Measurements from ENCODE around the gene PPDPF. TPM values are rescaled to one million over a fixed set of nuclear protein-coding genes. Genes with fewer than 3 reads are reported as not detected.

PPDPF gene
- total RNA-seq, 1 donor from 2014 or later, result 43.5 TPM

DNA sequence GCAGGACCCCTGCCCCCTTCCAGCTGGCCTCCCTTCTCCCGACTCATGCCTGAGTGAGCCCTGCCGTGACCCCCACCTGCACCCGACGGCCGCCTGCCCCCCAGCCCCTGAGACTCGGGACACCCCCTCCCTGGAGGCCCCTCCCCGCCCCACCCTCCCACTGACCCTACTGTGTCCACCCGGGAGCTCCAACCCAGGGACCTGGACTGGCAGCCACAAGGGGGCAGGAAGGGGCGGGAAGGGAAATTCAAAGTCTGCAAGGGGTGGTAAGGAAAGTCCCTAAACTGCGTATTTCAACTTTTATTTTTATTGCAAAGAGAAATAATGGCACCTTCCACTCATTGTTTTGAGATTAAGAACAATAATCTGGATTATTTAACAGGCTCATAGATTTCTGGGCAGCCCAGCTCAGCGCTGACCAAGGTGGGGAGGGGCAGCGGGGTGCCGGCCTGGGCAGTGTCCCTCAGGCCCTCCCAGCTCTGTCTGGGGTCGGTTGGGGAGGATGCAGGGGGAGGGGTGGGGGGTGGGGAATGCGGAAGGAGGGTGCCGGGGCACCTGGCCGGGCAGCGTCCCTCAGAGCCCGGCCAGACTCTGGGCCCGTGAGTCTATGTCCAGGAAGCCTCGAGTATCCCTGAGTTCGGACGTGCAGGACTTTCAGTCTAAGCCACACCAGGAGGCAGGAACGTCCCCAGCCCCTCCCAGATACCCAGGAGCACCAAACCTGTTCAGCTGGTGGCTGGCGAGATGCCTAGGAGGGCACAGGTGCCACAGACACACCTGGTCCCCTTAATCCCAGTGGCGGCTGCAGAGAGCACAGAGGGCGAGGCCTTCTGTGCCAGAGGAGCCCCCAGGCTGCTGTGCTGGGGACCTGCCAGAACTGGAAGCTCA, 17.9 kb downstream of the PPDPF start:
- DNase-seq, result no peak

GRCh38 chr20:63539092-63539430, 18.5 kb downstream of the PPDPF start:
- DNase-seq, result no peak

DNA sequence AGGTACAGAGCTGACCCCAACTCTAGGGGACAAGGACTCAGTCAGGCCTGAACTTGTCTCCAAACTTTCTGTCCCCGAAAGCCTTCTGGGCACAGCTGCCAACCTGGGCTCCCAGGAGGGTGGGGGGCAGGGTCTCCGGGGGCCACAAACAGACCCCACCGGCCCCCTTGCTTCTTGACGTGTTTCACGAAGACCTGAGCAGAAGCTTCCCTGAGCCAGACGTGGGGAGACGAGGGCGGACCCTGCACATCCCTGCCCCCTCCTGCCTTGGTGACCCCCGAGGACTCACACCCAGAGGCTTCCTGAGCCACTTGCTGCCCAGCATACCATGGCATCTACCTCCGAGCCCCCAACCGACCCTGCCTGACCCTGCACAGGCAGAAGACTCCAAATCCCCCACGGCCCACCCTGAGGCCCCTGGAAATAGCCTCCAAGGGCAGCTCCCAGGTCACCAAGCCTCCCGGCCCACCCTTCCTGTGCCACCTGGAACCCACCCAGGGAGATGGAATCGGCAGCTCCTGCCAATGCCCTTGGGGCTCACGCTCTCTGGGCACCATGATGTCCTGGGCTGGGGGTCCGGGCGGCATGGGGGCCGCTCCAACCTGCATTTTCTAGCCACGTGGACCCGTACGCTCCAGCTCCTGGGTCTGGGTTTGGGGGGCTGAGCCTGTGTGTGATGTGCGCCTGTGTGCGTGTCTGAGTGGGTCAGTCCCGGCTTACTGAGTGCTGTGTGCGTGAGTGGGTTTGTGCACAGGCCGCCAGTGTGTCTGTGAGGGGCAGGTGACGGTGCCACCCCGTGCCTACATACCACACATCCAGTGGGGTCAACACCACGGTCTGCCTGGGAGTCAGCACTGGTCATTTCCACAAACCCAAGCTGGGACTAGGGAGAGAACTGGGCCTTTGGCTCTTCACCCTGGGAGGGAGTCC, 19.1 kb downstream of the PPDPF start:
- no peak for DNase-seq

- no peak for DNase-seq
Measured at GRCh38 chr20:63540417-63541186, 20.0 kb downstream of the PPDPF start.

DNA sequence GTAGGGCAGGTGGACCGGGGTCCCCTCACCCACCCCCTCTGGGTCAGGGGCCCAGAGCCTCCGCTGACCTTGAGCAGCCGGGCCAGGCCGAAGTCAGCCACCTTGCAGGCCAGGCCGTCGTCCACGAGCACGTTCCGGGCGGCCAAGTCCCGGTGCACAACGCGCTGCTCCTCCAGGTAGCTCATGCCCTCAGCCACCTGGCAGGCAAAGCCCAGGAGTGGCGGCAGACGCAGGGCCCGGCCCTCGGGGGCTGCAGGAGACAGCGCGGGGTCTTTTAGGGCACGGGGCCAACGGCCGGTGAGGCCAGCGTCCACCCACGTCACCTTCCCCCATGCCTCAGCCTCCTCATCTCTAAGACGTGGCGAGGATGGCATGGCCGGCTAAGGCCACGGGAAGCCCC, 20.8 kb downstream of the PPDPF start:
- DNase-seq, result no peak

- DNase-seq, result no peak
Measured at GRCh38 chr20:63542031-63542559, 21.5 kb downstream of the PPDPF start.

DNA sequence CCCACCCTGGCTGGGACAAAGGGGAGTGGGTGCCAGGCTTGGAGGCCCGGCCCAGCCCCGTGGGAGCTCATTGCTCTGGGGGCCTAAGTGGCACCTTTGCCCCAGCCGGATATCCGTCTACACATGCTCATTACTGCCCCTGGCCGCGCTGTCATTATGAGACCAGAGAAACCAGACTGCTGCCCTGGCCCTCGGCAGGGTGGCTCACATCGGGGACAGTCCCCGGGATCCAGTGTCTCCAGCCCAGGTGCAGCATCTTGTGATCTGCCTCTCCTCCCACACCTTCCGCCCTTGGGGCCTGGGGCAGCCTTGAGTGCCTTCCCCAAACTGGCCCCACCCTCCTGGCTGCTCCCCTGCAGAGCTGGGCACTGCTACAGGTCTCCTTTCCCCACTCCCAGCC, 22.1 kb downstream of the PPDPF start:
- no peak for DNase-seq

GRCh38 chr20:63543131-63543530, 22.6 kb downstream of the PPDPF start:
- no peak for DNase-seq

- DNase-seq, result no peak
Measured at GRCh38 chr20:63543733-63544132, 23.2 kb downstream of the PPDPF start.

GRCh38 chr20:63544241-63544957, 23.8 kb downstream of the PPDPF start:
- DNase-seq, result no peak

GRCh38 chr20:63544958-63545516, 24.5 kb downstream of the PPDPF start:
- DNase-seq, result no peak

- DNase-seq, result no peak
Measured at GRCh38 chr20:63545814-63546213, 25.2 kb downstream of the PPDPF start.

DNA sequence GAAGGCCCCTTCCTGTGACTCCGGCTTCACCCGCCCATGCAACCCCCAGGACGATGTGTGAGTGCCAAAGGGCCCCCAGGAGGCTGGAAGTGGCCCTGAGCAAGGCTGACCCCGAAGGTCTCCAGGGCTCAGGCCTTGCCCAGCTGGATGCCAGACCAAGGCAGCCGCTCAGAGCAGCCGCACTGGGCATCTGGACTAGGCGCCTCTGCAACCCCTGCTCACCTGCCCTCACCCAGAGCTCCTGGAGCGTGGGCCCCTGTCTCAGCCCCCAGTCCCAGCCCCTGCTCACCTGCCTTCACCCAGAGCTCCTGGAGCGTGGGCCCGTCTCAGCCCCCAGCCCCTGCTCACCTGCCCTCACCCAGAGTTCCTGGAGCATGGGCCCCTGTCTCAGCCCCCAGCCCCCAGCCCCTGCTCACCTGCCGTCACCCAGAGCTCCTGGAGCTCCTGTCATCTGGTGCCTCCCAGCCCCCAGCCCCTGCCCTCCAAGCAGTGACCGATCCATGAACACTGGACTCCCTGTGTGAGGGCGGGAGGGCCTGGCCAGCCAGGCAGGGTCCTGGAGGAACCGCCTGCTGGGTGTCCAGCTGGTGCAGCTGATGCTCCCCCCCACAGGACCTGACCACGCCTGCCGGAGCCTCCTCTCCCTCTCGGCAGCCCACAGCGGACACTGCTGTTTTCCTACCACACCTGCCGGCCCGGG, 25.8 kb downstream of the PPDPF start:
- DNase-seq, result no peak

DNA sequence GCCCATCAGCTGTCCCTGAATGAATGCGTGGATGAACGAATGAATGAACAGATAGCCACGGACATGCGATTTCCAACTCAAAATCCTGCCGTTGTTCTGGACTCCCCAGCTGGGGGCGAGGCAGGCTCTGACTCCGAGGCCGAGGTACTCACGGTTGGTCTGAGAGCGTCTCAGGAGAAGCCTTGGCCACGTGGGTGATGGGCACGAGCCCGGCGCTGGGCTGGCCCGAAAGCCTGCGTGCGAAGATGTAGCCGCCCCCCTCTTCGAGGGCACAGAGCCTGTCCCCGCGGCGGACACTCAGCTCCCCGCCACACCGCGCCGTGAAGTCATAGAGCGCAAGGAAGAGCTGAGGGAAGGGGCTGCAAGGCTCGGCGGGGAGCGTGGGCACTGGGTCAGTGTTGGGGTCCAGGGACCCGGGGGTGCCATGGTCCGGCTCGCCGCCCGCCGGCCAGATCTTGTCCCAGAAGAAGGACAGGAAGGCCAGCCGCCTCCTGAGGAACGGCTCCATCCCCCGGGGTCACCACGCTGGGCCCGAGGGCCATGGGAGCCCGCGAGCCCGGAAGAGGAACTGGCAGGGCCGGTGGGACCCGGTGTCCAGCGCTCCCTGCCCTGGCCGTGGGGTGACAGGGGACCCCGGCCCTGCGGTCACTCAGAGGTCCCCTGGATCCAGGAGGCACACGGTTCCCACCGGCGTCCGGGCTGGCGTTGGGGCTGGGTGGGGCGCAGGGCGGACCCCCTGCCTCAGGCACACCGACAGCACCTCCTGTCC, 26.6 kb downstream of the PPDPF start:
- no peak for DNase-seq

DNA sequence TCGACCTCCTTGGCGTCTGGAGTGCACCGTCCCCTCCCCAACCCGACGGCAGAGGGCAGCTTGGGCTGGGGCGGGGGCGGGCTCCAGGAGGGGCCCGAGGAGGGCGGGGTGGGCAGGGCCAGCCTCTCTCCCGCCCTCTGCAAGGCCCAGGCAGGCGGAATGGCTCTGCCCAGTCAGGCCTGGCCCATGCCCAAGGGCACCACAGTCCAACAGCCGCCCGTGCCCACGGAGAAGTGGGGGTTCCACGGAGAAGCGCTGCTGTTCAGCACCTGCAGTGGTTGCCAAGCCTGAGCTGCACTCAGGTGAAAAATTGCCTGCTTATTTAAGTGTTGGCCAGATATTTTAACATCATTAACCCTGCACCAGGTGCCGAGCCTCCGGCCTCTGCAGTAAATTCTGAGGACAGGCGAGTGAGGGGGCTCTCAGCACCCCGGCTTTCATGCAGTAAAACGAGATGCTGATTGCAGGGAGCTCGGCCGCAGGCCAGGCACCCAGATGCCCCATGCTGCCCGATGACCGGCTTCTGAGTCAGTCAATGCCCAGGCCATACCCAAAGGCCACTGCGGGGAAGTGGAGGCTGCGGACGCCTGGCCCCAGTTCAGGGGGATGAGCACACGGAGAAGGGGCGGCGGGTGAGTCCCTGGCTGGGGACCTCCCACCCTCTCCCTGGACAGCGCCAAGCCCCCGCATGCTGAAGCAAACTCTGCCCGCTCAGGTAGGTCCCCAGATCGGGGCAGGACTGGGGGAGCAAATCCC, 27.3 kb downstream of the PPDPF start, which contains the start of gene SRMS:
TSS of gene SRMS (minus strand) at position 25 of the 756 bp plus-strand sequence. CDS start 286 bp downstream, outside the sequence.
- DNase-seq, result no peak

DNA sequence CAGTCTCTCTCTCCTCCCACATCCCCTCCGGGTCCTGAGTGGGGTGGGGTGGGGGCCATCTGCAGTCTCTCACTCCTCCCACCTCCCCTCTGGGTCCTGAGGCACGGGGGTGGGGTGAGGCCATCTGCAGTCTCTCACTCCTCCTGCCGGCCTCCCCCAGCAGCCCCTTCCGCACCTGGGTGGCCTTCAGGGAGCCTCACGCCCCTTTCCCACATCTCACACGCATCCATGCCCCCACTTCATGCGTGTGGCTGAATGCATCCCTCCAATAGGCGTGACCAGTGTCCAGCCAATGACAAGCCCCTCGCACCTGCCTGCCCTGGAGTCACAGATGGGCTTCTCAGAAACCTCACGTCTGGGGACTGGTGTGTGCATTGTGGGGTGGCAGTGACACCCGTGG, 28.0 kb downstream of the PPDPF start:
- DNase-seq, result no peak

GRCh38 chr20:63549019-63549418, 28.5 kb downstream of the PPDPF start:
- DNase-seq, result no peak

- no peak for DNase-seq
Measured at GRCh38 chr20:63549679-63550282, 29.2 kb downstream of the PPDPF start.
